Caco-2 (cell line): ENCODE measurements around the gene EXOC6. TPM values are rescaled to one million over a fixed set of nuclear protein-coding genes. Genes with fewer than 3 reads are reported as not detected.
A peak's percentile ranks its signal among the peaks of the same experiment; 100 is the strongest.

Source experiments
- BruUV-seq: library from RNA; stranded (reverse); fragments of 400-500 nt; replicated peaks from 2 replicates; lab custom pipeline; 2021; lab: Mats Ljungman, UMichigan
- CTCF ChIA-PET: fragments of 300-600 bp; sonication (Branson Sonifier 250); formaldehyde crosslinking; loops from one replicate; lab custom pipeline; 2022; ENCODE audit warnings: antibody characterized with exemption; lab: Charles Lee
- POLR2A ChIA-PET: fragments of 300-600 bp; sonication (Branson Sonifier 250); formaldehyde crosslinking; loops from one replicate; lab custom pipeline; 2022; ENCODE audit warnings: antibody characterized with exemption; lab: Charles Lee
- DNase-seq, 2 experiments: peaks; one replicate each; pipeline versions ENCODE4 v3.0.0 to v3.0.0-alpha.2; 2020 to 2022
- H3K27me3 ChIP-seq: replicated peaks from 2 replicates; pipeline ENCODE4 v1.6.0; 2011; ENCODE audit warnings: low read length; ENCODE audit not compliant: control insufficient read depth, insufficient read depth
- H3K36me3 ChIP-seq: 2 replicates; pipeline ENCODE4 v1.5.1; 2011; ENCODE audit warnings: low read length; ENCODE audit not compliant: control insufficient read depth, insufficient read depth
- H3K4me1 ChIP-seq: fragments of 250-450 bp; sonication (Bioruptor Pico); 2 replicates; pipeline ENCODE4 v1.5.1; 2020; ENCODE audit warnings: mild to moderate bottlenecking
- H3K4me3 ChIP-seq: 2 replicates; pipeline ENCODE4 v1.5.1; 2011; ENCODE audit warnings: low read depth, mild to moderate bottlenecking, control low read depth, low read length
- H3K9me3 ChIP-seq: fragments of 250-450 bp; sonication (Bioruptor Pico); 2 replicates; pipeline ENCODE4 v1.5.1; 2020; ENCODE audit warnings: mild to moderate bottlenecking, moderate library complexity
- H3K27ac Mint-ChIP-seq: one replicate; pipeline ENCODE4 v1.8.0; 2022; ENCODE audit warnings: mixed read lengths; ENCODE audit not compliant: unreplicated experiment
- H3K27me3 Mint-ChIP-seq: one replicate; pipeline ENCODE4 v1.8.0; 2022; ENCODE audit warnings: mixed read lengths; ENCODE audit not compliant: insufficient read depth, unreplicated experiment
- H3K36me3 Mint-ChIP-seq: one replicate; pipeline ENCODE4 v1.8.0; 2022; ENCODE audit warnings: mild to moderate bottlenecking, mixed read lengths; ENCODE audit not compliant: insufficient read depth, unreplicated experiment
- H3K4me1 Mint-ChIP-seq: one replicate; pipeline ENCODE4 v1.8.0; 2022; ENCODE audit warnings: low read depth, mixed read lengths; ENCODE audit not compliant: unreplicated experiment
- H3K4me3 Mint-ChIP-seq: one replicate; pipeline ENCODE4 v1.8.0; 2022; ENCODE audit warnings: mild to moderate bottlenecking, moderate library complexity, mixed read lengths; ENCODE audit not compliant: unreplicated experiment
- H3K9me3 Mint-ChIP-seq: one replicate; pipeline ENCODE4 v1.8.0; 2022; ENCODE audit warnings: mixed read lengths; ENCODE audit not compliant: unreplicated experiment
- CTCF ChIP-seq, 2 experiments: fragments of 200-600 bp in 1 of 2; IDR thresholded peaks; 1 replicate in 1 of 2; 2 replicates in 1 of 2; pipeline versions ENCODE4 v1.5.1 to v1.8.0; 2011 to 2022; ENCODE audit warnings: antibody characterized with exemption in 1 of 2, control low read depth in 1 of 2, inconsistent platforms in 1 of 2, low read depth in 1 of 2, low read length in 1 of 2, mild to moderate bottlenecking in 1 of 2, moderate library complexity in 1 of 2; ENCODE audit not compliant: insufficient read depth in 1 of 2, severe bottlenecking in 1 of 2, unreplicated experiment in 1 of 2
- intact Hi-C: fragments of 100-400 bp; cut with micrococcal nuclease; formaldehyde crosslinking; loops from one replicate; pipeline ENCODE4 v1.10.0; 2022; ENCODE audit not compliant: unreplicated experiment
- total RNA-seq: library from RNA; stranded (reverse); gene quantifications from 2 replicates; pipeline ENCODE4 v1.2.3, GENCODE V29; 2022

Gene EXOC6
- total RNA-seq, 1 experiment from 2014 or later = 12.5 TPM

- CTCF ChIA-PET = interaction anchor here (0.7 kb wide), 2 partner anchors 214 to 221 kb away, joined by 3 to 5 read pairs; no protein-coding TSS in a partner anchor
- H3K27me3 Mint-ChIP-seq = peaks cover 9% of the 10 kb centered on the region
- Histone ChIP-seq H3K27me3 (peaks cover 2% of the 10 kb centered on the region; the same call in 1 of the 2 replicates), H3K4me3 (peak within 1 kb of the TSS; percentile 62), H3K9me3 (no peaks in the 10 kb centered on the region), H3K4me1 (peaks cover 30% of the 10 kb centered on the region), H3K36me3 (no peaks in the 10 kb centered on the region)
- no peak within 1 kb of the TSS for H3K27ac Mint-ChIP-seq
- no peaks in the 10 kb centered on the region for H3K9me3 Mint-ChIP-seq
- no peak for TF ChIP-seq CTCF (IDR thresholded peaks at IDR 0.05; ENCODE audit: insufficient read depth in 1 of 2, low read depth in 1 of 2, low read length in 1 of 2, severe bottlenecking in 1 of 2, unreplicated experiment in 1 of 2)
- POLR2A ChIA-PET = interaction anchor here (1.2 kb wide), 1 partner anchor 423 kb away, joined by 3 read pairs; the partner anchor contains the start of gene CEP55
- no TSS peak for BruUV-seq
- peaks cover 7% of the 10 kb centered on the region for H3K4me1 Mint-ChIP-seq
- intact Hi-C loops = loop anchor here (2.0 kb wide), 2 partner anchors 189 to 215 kb away; no protein-coding TSS in a partner anchor
- peak in 1 of 2 experiments; percentile 57 for DNase-seq
- H3K4me3 Mint-ChIP-seq = peak within 1 kb of the TSS; percentile 74
- peaks cover 2% of the 10 kb centered on the region for H3K36me3 Mint-ChIP-seq
These were observed 225.3 kb downstream of the EXOC6 start, which contains the start of gene CYP26A1 for GRCh38 chr10:93073539-93074146. TSS of gene CYP26A1 (plus strand) at chr10:93073893. CDS start at chr10:93073935, 42 bp downstream.

DNA sequence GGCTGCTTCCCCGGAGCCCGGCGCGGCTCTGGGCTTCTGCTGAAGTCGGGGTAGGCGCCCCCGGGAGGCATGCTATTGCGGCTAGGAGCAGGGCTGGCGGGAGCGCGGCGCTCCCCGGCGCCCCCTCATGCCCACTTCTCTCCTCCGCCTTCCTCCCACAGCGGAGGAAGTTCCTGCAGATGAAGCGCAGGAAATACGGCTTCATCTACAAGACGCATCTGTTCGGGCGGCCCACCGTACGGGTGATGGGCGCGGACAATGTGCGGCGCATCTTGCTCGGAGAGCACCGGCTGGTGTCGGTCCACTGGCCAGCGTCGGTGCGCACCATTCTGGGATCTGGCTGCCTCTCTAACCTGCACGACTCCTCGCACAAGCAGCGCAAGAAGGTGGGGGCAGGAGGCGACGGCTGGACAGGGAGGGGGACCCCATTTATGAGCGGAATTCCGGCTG, 225.9 kb downstream of the EXOC6 start:
- Mint-ChIP-seq H3K4me3 (peak overlapping the region; percentile 74), H3K27ac (no peak overlapping the region), H3K36me3 (no peaks in the 10 kb centered on the region), H3K27me3 (peaks cover 7% of the 10 kb centered on the region), H3K4me1 (peaks cover 7% of the 10 kb centered on the region), H3K9me3 (no peaks in the 10 kb centered on the region)
- H3K27me3 ChIP-seq = peaks cover 2% of the 10 kb centered on the region; the same call in 1 of the 2 replicates
- no peaks in the 10 kb centered on the region for H3K36me3 ChIP-seq
- DNase-seq = peak in 1 of 2 experiments; percentile 54
- BruUV-seq = no TSS peak
- no peaks in the 10 kb centered on the region for H3K9me3 ChIP-seq
- peak overlapping the region; percentile 62 for H3K4me3 ChIP-seq
- ChIA-PET POLR2A (no interaction called here), CTCF (interaction anchor here (0.6 kb wide), 1 partner anchor 263 kb away, joined by 5 read pairs; no protein-coding TSS in a partner anchor)
- peak in 1 of 2 experiments; percentile 38 for TF ChIP-seq CTCF (IDR thresholded peaks at IDR 0.05; ENCODE audit: insufficient read depth in 1 of 2, low read depth in 1 of 2, low read length in 1 of 2, severe bottlenecking in 1 of 2, unreplicated experiment in 1 of 2)
- intact Hi-C loops = no loop called here
- peaks cover 29% of the 10 kb centered on the region for H3K4me1 ChIP-seq

DNA sequence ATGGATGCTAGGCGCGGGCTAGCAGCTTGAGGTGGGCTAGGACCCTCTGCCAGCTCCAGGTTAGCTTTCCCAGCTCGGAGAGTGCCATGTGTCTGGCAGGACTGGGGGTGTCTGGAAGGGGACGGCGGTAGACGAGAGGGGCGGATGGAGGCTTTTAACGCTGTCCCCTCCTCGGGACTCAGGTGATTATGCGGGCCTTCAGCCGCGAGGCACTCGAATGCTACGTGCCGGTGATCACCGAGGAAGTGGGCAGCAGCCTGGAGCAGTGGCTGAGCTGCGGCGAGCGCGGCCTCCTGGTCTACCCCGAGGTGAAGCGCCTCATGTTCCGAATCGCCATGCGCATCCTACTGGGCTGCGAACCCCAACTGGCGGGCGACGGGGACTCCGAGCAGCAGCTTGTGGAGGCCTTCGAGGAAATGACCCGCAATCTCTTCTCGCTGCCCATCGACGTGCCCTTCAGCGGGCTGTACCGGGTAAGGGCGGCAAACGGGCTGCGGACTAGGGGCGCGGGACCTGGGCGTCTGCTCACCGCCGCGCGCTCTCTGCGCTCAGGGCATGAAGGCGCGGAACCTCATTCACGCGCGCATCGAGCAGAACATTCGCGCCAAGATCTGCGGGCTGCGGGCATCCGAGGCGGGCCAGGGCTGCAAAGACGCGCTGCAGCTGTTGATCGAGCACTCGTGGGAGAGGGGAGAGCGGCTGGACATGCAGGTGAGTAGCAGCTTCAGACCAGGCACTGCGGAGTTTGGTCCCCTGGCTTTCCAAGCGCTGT, 226.5 kb downstream of the EXOC6 start:
- intact Hi-C loops = no loop called here
- Mint-ChIP-seq H3K4me1 (peaks cover 7% of the 10 kb centered on the region), H3K9me3 (no peaks in the 10 kb centered on the region), H3K27me3 (peaks cover 5% of the 10 kb centered on the region), H3K27ac (no peak overlapping the region), H3K36me3 (no peaks in the 10 kb centered on the region), H3K4me3 (peak overlapping the region; percentile 74)
- DNase-seq = no peak
- POLR2A ChIA-PET = no interaction called here
- no peak for TF ChIP-seq CTCF (IDR thresholded peaks at IDR 0.05; ENCODE audit: insufficient read depth in 1 of 2, low read depth in 1 of 2, low read length in 1 of 2, severe bottlenecking in 1 of 2, unreplicated experiment in 1 of 2)
- H3K4me3 ChIP-seq = peak overlapping the region; percentile 62
- H3K36me3 ChIP-seq = no peaks in the 10 kb centered on the region
- peaks cover 29% of the 10 kb centered on the region for H3K4me1 ChIP-seq
- no TSS peak for BruUV-seq
- peaks cover 2% of the 10 kb centered on the region; the same call in 1 of the 2 replicates for H3K27me3 ChIP-seq
- CTCF ChIA-PET = interaction anchor here (0.6 kb wide), 2 partner anchors 16 to 262 kb away, joined by 3 to 5 read pairs; no protein-coding TSS in a partner anchor
- H3K9me3 ChIP-seq = no peaks in the 10 kb centered on the region
